ENCODE measurements around the gene LRRC8B.
A peak's percentile ranks its signal among the peaks of the same experiment; 100 is the strongest.
"Not testable (repeated sequence)": the region's sequence is repeated elsewhere in the genome, so short reads cannot be mapped to it uniquely, and the experiment has no call there.

The LRRC8B gene

GRCh38 chr1:89524369-89525168 lies at the start of gene LRRC8B:
Gene LRRC8B (plus strand): TSS chr1:89524829. CDS start chr1:89582651, 57,822 bp downstream.
- DNase-seq (ENCODE audit: low read depth): peak; percentile 87

GRCh38 chr1:89475269-89475668 lies 49.4 kb upstream of the LRRC8B start:
- DNase-seq (ENCODE audit: low read depth): no peak

DNA sequence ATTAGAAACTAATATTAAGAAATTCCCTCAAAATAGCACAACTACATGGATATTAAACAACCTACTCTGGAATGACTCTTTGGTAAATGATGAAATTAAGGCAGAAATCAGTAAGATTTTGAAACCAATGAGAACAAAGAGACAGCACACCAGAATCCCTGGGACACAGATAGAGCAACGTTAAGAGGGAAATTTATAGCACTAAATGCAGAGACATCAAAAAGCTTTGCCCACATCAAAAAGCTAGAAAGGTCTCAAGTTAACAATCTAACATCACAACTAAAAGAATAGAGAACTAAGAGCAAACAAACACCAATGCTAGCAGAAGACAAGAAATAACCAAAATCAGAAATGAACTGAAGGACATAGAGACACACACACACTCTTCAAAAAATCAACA lies 48.6 kb upstream of the LRRC8B start:
- no peak for DNase-seq (ENCODE audit: low read depth)

GRCh38 chr1:89483010-89483756 lies 41.4 kb upstream of the LRRC8B start:
- DNase-seq (ENCODE audit: low read depth): peak; percentile 54

GRCh38 chr1:89483757-89484077 lies 40.9 kb upstream of the LRRC8B start:
- no peak for DNase-seq (ENCODE audit: low read depth)

- no peak for DNase-seq (ENCODE audit: low read depth)
Measured at GRCh38 chr1:89484092-89485038, 40.3 kb upstream of the LRRC8B start.

- no peak for DNase-seq (ENCODE audit: low read depth)
Measured at GRCh38 chr1:89487972-89488371, 36.7 kb upstream of the LRRC8B start.

- no peak for DNase-seq (ENCODE audit: low read depth)
Measured at GRCh38 chr1:89489047-89489729, 35.4 kb upstream of the LRRC8B start.

DNA sequence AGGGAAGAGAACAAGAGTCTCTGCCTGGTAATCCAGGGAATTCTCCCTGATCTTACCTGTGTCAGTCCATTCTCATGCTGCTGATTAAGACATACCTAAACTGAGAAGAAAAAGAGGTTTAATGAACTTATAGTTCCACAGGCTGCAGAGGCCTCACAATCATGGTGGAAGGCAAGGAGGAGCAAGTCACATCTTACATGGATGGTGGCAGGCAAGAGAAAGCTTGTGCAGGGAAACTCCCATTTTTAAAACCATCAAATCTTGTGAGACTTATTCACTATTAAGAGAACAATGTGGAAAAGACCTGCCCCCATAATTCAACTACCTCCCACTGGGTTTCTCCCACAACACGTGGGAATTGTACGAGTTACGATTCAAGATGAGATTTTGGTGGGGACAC lies 34.2 kb upstream of the LRRC8B start:
- DNase-seq (ENCODE audit: low read depth): no peak

DNA sequence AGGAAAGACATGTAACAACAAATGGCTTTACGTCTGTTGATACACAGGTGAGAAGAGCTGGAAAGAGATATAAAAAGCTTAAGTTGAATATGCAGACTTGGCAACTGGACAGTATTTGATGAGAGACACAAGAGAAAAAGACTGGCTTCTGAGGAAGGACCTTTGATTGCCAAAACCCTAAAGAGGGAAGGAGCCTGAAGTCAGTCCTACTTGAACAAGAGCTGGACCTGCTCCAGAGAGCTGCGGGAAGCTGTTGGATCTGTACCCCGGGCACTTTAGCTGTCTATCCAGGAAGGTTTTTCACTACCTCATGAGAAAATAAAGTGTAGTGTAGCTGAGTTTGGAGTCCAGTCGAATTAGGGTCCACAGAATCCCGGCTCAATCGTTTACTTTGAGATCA lies 25.3 kb upstream of the LRRC8B start:
- DNase-seq (ENCODE audit: low read depth): no peak

GRCh38 chr1:89502042-89502441 lies 22.6 kb upstream of the LRRC8B start:
- no peak for DNase-seq (ENCODE audit: low read depth)

GRCh38 chr1:89502895-89503294 lies 21.7 kb upstream of the LRRC8B start:
- DNase-seq (ENCODE audit: low read depth): no peak

- DNase-seq (ENCODE audit: low read depth): no peak
Measured at GRCh38 chr1:89503690-89504089, 20.9 kb upstream of the LRRC8B start.

GRCh38 chr1:89510061-89510460 lies 14.6 kb upstream of the LRRC8B start:
- not testable (repeated sequence) for DNase-seq (ENCODE audit: low read depth)

GRCh38 chr1:89512996-89513720 lies 11.5 kb upstream of the LRRC8B start:
- no peak for DNase-seq (ENCODE audit: low read depth)

GRCh38 chr1:89516055-89516454 lies 8.6 kb upstream of the LRRC8B start:
- no peak for DNase-seq (ENCODE audit: low read depth)

- DNase-seq (ENCODE audit: low read depth): no peak
Measured at GRCh38 chr1:89518221-89518631, 6.4 kb upstream of the LRRC8B start.

GRCh38 chr1:89519779-89520358 lies 4.8 kb upstream of the LRRC8B start:
- no peak for DNase-seq (ENCODE audit: low read depth)

- not testable (repeated sequence) for DNase-seq (ENCODE audit: low read depth)
Measured at GRCh38 chr1:89521977-89522376, 2.7 kb upstream of the LRRC8B start.

- peak; percentile 45 for DNase-seq (ENCODE audit: low read depth)
Measured at GRCh38 chr1:89523572-89524368, 859 bp upstream of the LRRC8B start.

Data from activated T-helper 9 cell treated with anti-CD3 and anti-CD28 coated beads, Interleukin-2, amount 50 U/mL, for 16 hours (primary cell).